HG02798 (cell line): Measurements from ENCODE around the gene GCNT4.

ENCODE experiments used
- ATAC-seq: cut with Tn5 transposase; IDR thresholded peaks from one replicate; pipeline ENCODE4 v1.9.1; 2021; ENCODE audit warnings: mild to moderate bottlenecking; ENCODE audit not compliant: unreplicated experiment, poor library complexity

GCNT4 gene

DNA sequence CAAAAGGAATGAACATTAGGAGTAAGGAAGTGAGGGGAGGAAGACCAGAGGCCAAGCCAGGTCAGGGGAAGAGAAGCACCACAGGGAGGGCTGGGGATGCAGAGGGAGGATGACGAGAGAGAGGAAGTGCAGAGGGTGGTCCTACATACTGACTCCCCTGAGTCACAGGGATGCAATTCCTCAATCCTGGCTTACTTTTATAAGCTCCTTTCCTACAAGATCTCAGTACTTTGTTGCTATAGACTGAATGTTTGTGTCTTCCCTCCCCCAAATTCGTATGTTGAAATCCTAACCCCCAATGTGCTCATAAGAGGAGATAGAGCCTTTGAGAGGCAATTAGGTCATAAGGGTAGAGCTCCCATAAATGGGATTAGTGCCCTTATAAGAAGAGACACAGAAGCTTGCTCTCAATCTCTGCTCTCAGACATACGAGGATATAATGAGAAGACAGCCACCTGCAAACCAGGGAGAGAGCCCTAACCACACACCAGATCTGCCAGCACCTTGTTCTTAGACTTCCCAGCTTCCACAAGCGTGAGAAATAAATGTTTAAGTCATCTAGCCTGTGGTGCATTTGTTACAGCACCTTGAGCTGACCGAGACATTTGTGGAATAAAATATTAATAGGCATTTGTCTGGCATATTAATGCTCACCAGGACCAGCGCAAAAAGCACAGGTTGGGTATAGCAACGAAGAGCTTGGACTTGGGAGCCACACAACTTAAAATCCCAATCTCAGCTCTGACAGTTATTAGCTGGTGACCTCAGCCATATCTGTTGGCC lies 33.4 kb downstream of the GCNT4 start:
- ATAC-seq: no peak

DNA sequence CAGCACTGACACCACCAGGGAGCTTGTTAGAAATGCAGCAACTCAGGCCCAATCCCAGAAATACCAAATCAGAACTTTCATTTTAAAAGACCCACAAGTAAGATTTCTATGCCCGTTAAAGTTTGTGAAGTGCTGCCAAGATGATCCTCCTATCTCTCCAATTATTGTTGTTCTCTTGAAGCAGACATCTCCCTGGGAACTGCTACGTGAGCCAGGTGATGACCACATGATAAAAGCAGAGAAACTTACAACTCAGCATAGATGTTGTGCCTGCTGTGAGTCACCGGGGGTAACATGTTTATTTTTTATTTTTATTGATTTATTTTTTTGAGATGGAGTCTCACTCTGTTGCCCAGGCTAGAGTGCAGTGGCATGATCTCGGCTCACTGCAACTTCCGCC lies 34.4 kb downstream of the GCNT4 start:
- ATAC-seq: no peak

DNA sequence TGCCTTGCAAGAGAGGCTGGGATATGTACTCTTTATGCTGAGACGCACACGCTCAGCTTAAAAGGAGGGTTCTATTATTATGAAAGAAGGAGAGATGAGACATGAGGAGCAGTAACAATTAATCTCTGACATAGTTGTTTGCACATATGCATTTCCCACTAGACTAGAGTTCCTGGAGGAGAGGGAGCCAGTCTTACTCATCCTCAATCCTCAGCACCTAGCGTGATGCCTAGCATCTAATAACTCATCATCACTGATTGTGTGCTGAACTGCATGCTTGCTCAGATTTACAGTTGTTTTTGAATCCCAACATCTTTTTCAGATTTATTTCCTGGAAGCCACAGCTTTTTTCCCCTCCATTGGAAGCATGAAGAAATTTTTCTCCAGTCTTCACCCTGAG lies 35.5 kb downstream of the GCNT4 start:
- ATAC-seq: no peak

DNA sequence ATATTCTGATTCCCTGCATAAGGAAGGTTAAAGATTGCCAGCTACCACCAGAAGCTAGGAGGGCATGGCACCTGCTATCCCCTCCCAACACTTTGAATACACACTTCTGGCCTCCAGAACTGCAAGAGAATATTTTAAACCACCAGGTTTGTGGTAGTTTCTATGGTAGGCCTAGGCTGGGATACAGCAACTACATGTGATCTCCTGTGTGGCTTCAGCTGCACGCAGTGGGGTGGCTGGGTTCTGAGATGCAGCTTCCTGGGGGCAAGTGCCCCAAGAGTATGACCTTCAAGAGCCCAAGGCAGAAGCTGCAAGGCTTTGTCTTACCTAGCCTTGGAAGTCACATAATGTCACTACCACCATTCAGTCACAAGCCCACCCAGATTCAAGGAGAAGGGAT lies 39.6 kb downstream of the GCNT4 start:
- ATAC-seq: no peak

DNA sequence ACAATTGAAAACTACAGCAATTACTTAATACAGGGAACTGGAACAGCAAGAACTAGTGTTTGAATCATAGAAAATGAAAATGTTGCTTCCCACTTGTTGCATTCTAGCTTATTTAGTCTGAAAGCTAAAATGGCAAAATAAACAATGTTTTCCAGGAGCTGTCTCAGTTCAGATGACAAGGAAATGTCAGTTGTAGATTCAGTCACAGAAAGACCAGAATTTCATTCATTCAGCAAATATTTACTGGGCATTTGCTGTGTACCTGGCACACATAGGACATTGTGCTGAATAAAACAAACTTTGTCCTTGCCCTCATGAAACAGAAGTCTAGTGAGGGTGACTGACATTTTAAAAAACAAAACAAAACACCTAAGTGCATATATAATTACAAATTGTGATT lies 41.5 kb downstream of the GCNT4 start:
- no peak for ATAC-seq

DNA sequence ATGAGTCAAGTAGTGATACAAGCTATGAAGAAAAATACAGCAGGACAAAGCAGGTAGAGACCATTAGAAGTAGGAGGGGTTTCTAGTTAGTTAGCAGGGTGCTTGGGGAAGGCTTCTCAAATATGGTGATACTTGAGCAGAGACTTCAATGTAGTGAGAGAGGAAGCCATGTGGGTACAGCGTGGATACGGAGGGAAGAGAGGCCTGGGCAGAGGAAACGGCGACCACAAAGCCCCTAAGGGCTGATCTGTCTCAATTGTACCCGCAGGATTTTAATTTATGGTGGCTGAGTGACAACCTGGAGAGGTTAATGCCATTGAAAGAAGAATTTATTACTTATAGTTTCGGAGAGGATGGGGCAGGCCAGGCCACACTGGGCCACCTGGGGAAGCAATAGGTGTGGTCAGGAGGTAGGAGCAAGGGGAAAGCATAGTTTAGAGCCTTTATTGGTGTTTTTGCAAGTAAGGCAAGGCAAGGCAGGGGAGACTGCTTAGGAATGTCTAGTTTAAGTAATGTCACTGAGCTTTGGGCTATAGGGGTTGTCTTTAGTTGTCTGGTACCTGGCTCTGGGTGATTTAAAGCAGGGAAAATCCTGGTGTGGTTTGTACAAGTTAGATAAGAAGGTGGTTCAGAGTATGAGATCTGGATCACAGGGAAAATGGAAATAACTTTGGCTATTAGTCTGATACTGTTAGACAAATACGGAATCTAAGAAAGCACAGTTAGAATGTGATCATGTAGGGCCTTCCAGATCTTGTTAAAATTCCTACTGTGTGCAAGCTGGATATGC lies 42.6 kb downstream of the GCNT4 start:
- ATAC-seq: no peak

DNA sequence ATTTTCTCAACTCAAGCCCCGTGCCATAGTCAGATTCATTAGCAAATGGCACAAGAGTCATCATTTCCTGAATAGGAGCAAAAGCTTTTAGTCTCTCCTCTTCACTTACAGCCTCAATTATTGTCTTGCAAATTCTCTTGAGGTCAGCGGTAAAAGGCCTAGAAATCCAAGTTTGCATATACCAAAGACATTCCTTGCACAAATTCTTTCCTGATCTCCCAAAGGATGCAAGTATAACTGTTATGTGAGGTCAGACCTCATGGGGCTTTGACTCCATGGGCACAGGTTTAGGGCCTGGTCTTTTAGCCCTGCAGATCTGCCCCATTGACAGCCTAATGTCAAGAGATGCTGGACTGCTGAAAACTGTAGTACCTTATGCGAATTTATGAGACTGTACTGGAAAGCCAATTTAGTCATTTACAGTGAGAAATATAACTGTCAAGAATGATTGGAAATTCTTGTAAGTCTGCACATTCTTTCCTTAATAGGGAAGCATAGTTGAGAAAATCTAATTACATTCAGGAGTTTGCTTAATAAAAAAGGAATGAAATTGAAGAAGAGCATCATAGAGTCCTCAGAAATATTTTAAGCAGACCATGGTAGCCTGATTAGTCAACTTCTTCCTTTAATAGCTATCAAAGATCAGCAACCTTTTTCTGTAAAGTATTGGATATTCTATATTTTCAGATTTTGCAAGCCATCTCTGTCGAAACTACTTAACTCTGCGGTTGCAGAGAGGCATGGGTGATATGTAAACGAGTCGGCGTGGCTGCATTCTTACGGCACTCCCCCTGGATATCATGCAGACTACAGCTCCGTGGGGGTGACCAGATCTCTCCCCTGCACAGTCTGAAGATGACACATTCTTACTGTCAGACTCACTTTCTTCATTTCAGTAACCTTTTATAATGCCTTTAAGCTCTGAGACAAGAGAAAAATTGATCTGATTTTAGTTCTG lies 45.2 kb downstream of the GCNT4 start:
- no peak for ATAC-seq

DNA sequence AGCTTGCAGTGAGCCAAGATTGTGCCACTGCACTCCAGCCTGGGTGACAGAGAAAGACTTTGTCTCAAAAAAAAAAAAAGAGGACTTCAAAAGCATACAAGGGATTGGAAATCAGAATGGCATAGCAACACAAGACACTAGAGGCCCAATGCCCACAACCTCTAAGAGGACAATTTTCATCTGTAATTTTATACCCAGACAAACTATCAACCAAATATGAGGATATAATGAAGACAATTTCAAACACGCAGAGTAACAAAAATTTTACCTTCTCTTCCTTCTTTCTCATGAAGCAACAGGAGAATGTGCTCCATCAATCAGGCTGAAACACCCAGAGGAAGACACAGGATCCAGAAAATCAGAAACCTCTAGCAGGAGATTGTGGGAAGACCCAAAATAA lies 46.8 kb downstream of the GCNT4 start:
- ATAC-seq: no peak
